Kidney (tissue), 14 donors: Measurements from ENCODE around the gene E2F1. TPM values are rescaled to one million over a fixed set of nuclear protein-coding genes. Genes with fewer than 3 reads are reported as not detected.

Experiments used
- DNase-seq, 5 donors: peaks; one replicate each; pipeline ENCODE4 v3.0.0-alpha.2; 2013 to 2020
- FAIRE-seq: peaks from 2 replicates; lab custom pipeline; 2012; peaks lifted over from hg19 to GRCh38; lab: Jason Lieb, UNC
- H3K27ac ChIP-seq, 2 donors: one replicate each; pipeline ENCODE4 v1.7.0; 2013; ENCODE audit warnings: low read depth in 2 of 2, low read length in 2 of 2, inconsistent platforms in 1 of 2
- H3K27me3 ChIP-seq: one replicate; pipeline ENCODE4 v1.7.1; 2013; ENCODE audit warnings: low read length, inconsistent platforms; ENCODE audit not compliant: control insufficient read depth, insufficient read depth
- H3K36me3 ChIP-seq, 3 donors: one replicate each; pipeline versions ENCODE4 v1.7.0 to v1.7.1; 2013; ENCODE audit warnings: low read length in 3 of 3, control low read depth in 1 of 3, inconsistent platforms in 1 of 3; ENCODE audit not compliant: insufficient read depth in 3 of 3, control insufficient read depth in 2 of 3
- H3K4me1 ChIP-seq, 3 donors: one replicate each; pipeline versions ENCODE4 v1.7.0 to v1.7.1; 2013; ENCODE audit warnings: low read length in 3 of 3, inconsistent platforms in 1 of 3, low read depth in 1 of 3; ENCODE audit not compliant: control insufficient read depth in 2 of 3, insufficient read depth in 2 of 3
- H3K4me3 ChIP-seq, 3 donors: one replicate each; pipeline versions ENCODE4 v1.7.0 to v1.8.1; 2013; ENCODE audit warnings: low read length in 3 of 3, control low read depth in 1 of 3, inconsistent platforms in 1 of 3
- H3K9ac ChIP-seq, 3 donors: one replicate each; pipeline versions ENCODE4 v1.7.0 to v1.7.1; 2013; ENCODE audit warnings: low read length in 3 of 3, control low read depth in 1 of 3, inconsistent platforms in 1 of 3
- H3K9me3 ChIP-seq, 3 donors: one replicate each; pipeline versions ENCODE4 v1.7.0 to v1.7.1; 2013; ENCODE audit warnings: low read length in 3 of 3, control low read depth in 1 of 3, inconsistent platforms in 1 of 3; ENCODE audit not compliant: control insufficient read depth in 2 of 3, insufficient read depth in 1 of 3
- CTCF ChIP-seq: IDR thresholded peaks from 3 replicates; pipeline ENCODE4 v1.5.1; 2012; ENCODE audit warnings: mild to moderate bottlenecking, moderate library complexity, borderline replicate concordance; ENCODE audit not compliant: insufficient read depth; ENCODE audit errors: extremely low read depth
- intact Hi-C: fragments of 100-400 bp; cut with DNase I; formaldehyde crosslinking; loops from one replicate; pipeline ENCODE4 v1.11.1; 2022
- polyA plus RNA-seq: library from polyadenylated mRNA; stranded (reverse); fragments of 350-450 nt; fragmentation: Illumina TruSeq; extraction: RNeasy Lipid Tissue Mini Kit (QIAGEN cat#74804); gene quantifications from one replicate; pipeline ENCODE4 v1.2.3, GENCODE V29; 2014; ENCODE audit warnings: low read depth, low replicate concordance; ENCODE audit not compliant: insufficient read depth
- total RNA-seq: library from RNA; stranded (reverse); fragmentation: NEBNext Ultra II Directional; extraction: Animal tissue kit (Norgen Biotek cat#: 25700); gene quantifications from one replicate; pipeline ENCODE4 v1.2.1, GENCODE V29; 2021
- donor health status: control.
- donor health status: control.
- donor health status: control.
- donor health status: control.
- donor health status: control.
- donor health status: DM: yes; HTN: yes; CAD: no.
- donor health status: Normal renal cell carcinoma (clear cell type).

The E2F1 gene
- total and polyA plus RNA-seq, 2 donors from 2014 or later = 0.90 to 1.5 TPM

DNA sequence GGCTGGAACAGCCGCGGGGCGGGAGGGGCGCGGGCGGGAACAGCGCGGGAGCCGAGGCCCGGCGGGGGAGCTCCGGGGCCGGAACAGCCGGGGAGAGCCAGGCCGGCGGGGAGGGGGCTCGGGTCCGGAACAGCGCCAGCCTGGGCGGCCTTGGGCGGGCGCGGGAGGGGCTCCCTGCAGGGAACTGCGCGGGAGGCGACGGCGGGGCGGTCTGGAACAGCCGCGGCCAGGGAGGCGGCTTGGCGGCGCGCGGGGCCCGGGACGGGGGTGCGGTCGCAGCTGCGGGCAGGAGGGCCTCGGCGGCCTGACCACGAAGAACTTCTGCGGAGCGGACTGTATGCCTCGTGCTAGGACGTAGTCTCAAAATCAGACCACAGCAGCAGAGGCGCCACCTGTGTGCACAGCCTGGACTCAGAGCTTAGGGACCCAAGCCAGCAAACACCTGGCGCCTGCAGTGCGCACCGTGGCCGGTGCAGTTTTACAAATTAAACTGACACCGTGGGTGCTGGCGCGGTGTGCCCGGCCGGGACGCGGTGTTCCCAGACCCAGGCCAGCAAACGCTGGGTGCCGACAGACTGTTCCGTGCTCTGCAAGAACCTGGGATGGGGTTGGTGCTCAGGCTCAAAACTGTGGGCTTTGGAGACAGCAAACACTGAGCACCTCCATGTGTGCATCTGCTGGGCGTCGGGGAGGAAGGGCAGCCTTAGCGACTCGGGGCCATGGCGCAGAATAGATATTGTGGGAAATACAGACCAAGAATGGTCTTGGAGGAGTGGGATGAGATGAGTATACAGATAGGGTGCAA, 46.2 kb upstream of the E2F1 start:
- H3K4me1 ChIP-seq = peaks cover 3 to 11% (median 8%) of the 10 kb centered on the region in 3 donors
- TF ChIP-seq CTCF = no peak
- H3K36me3 ChIP-seq = no peaks in the 10 kb centered on the region
- peak overlapping the region; percentile 49 to 76 (median 70) for H3K4me3 ChIP-seq
- FAIRE-seq (no peak), DNase-seq (peak in 3 of 5 donors; percentile 92 to 97 (median 95))
- H3K9ac ChIP-seq = peak overlapping the region in 2 of 3 donors; percentile 29 to 81
- intact Hi-C loops = no loop called here
- H3K27me3 ChIP-seq = no peaks in the 10 kb centered on the region
- H3K27ac ChIP-seq = peak overlapping the region; percentile 76 to 90
- H3K9me3 ChIP-seq = peaks cover 0 to 16% (median 0%) of the 10 kb centered on the region in 3 donors

GRCh38 chr20:33731693-33732165, 45.5 kb upstream of the E2F1 start, which contains the start of gene ZNF341:
Gene ZNF341 (plus strand): TSS chr20:33731996. CDS start chr20:33732022, 26 bp downstream.
- Histone ChIP-seq H3K4me1 (peaks cover 3 to 11% (median 8%) of the 10 kb centered on the region in 3 donors), H3K9ac (peak within 1 kb of the TSS; percentile 52 to 81 (median 77)), H3K27ac (peak within 1 kb of the TSS; percentile 87 to 91), H3K36me3 (no peaks in the 10 kb centered on the region), H3K27me3 (no peaks in the 10 kb centered on the region), H3K4me3 (peak within 1 kb of the TSS; percentile 53 to 76 (median 70)), H3K9me3 (peaks cover 0 to 13% (median 0%) of the 10 kb centered on the region in 3 donors)
- peak; percentile 57 for TF ChIP-seq CTCF
- FAIRE-seq = no peak
- DNase-seq = peak; percentile 91 to 96 (median 95)
- intact Hi-C loops = no loop called here

GRCh38 chr20:33730946-33731692, 44.9 kb upstream of the E2F1 start:
- FAIRE-seq = no peak
- peaks cover 3 to 11% (median 8%) of the 10 kb centered on the region in 3 donors for H3K4me1 ChIP-seq
- H3K27ac ChIP-seq = peak overlapping the region; percentile 87 to 91
- H3K27me3 ChIP-seq = no peaks in the 10 kb centered on the region
- intact Hi-C loops = no loop called here
- no peak for TF ChIP-seq CTCF
- H3K9me3 ChIP-seq = peaks cover 0 to 6% (median 0%) of the 10 kb centered on the region in 3 donors
- DNase-seq = no peak
- H3K36me3 ChIP-seq = no peaks in the 10 kb centered on the region
- peak overlapping the region; percentile 53 to 71 (median 68) for H3K4me3 ChIP-seq
- H3K9ac ChIP-seq = peak overlapping the region; percentile 52 to 77 (median 71)
